Measurements from ENCODE around the gene PREX1.
"Not testable (repeated sequence)": the region's sequence is repeated elsewhere in the genome, so short reads cannot be mapped to it uniquely, and the experiment has no call there.

PREX1 gene

DNA sequence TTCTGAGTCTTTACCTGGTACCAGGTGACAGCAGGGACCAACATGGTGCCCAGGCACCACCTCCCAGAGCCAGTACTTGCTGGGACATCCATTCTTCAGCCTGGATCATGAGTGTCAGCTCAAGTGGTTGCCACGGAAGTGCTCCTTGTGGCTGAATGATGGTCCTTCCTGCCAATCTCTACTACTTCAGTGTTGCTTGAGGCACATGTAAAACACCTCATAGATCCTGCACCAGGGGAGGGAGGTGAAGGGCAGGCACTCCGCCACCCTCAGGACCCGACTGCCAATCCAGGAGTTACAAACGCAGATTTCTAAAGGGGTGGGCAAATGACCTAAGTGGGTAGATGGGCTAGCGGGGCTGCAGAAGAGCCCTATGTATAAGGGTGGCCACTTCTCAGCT, 226.0 kb downstream of the PREX1 start:
- no peak for DNase-seq (ENCODE audit: low spot score)

GRCh38 chr20:48600470-48600945, 227.3 kb downstream of the PREX1 start:
- no peak for DNase-seq (ENCODE audit: low spot score)

DNA sequence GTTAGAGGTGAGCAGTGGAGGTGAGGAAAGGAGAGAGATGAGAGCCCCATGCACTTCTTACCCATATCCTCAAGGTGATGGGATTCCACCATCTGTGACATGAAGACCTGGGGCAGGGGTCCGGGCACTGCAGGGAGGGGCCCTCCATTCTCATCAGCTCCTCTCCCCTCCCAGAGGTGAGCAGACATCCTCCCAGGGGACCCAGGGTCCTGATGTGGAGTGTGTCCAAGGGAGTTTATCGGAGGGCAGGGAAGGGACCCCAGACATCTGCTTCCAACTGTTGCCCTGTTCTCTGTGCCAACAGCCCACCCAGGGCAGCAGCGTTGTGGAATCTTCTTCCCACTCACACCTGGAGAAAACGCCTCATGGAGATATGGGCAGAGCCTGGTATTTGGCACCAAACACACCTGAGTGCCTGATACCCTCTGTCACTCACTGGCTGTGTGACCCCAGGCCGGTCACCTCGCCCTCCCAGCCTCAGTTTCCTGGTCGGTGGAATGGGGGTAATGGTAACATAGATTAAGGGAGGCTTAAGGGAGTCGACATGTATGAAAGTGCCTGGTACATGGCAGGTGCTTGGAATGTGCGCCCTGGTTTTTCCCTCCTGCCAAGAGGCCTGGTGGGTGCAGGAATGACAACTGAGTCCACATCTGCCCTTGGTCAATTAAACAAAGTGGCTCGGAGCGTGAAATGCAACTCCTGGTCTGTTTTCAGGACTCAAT, 227.9 kb downstream of the PREX1 start:
- DNase-seq (ENCODE audit: low spot score), result no peak

- DNase-seq (ENCODE audit: low spot score), result no peak
Measured at GRCh38 chr20:48599106-48599747, 228.6 kb downstream of the PREX1 start.

DNA sequence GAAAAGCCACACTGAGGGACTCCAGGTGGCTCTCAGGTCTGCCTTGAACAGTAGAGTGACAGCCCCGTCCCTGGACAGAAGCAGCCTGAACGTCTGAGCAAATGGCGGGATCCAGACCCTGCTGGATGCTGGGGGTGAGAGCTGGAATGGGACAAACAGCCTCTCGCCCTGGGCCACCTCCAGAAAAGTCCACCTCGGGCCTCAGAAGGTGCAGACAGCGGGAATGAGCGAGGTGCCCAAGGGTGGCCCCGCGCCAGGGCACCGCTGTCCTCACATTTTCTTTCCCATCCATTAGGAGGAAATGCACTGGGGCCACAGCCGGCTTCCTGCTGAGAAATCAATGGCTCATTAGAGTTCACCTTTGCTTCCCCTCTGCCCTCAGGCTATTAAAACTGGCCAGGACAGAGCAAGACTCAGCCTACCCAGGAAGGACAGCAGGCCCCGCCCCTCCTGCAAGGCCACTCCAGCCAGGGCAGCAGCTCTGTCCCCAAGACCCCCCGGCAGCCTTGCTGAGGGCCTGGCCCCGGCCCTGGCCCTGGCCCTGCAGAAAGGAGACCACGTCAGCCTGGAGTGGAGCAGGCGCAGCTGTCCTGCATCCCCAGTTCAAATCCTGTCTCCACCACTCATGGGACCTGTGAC, 229.4 kb downstream of the PREX1 start:
- DNase-seq (ENCODE audit: low spot score), result not testable (repeated sequence)

GRCh38 chr20:48597521-48598302, 230.1 kb downstream of the PREX1 start:
- no peak for DNase-seq (ENCODE audit: low spot score)

DNA sequence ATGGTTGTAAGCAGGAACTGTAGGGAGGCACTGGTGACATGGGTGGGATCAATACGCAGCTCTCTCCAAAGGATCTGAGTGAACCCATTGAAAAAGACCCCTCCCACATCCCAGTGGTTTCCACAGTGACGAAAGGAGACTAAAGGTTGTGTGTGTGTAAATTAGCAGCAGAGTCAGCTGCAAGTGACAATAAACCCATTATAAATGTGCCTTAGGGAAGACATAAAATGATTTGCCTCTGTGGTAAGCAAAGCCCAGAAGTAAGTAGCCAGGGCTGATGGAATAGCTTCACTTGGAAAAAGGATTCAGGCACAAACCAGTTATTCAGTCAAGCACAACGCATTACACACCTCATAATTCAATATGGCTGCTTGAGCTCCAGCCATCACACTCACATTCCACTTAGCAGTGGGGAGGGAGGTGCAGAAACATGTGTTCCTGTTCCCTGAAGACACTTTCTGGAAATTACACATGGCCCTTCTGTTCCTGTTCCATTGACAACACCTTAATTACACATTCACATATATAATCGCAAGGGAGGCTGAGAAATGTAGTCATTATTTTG, 231.4 kb downstream of the PREX1 start:
- no peak for DNase-seq (ENCODE audit: low spot score)

GRCh38 chr20:48595495-48596333, 232.1 kb downstream of the PREX1 start:
- no peak for DNase-seq (ENCODE audit: low spot score)

DNA sequence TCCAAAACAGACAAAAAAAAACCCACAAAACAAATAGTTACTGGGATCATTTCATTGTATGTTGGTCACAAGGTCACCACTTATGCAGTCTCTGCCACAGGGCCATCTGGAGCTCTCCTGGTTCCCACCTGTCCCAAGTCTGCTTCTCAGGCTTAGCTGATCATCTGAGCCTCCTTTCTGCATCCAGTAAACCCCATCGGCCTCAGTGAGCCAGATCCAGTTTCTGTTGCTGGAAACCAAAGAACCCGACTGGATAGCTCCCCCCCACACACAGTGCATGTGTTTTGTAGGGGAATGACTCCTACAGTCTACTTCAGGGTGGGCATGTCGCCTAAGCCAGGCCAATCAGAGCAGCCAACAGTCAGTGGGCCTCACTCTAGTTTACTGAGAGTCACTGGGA, 233.3 kb downstream of the PREX1 start:
- DNase-seq (ENCODE audit: low spot score), result no peak

DNA sequence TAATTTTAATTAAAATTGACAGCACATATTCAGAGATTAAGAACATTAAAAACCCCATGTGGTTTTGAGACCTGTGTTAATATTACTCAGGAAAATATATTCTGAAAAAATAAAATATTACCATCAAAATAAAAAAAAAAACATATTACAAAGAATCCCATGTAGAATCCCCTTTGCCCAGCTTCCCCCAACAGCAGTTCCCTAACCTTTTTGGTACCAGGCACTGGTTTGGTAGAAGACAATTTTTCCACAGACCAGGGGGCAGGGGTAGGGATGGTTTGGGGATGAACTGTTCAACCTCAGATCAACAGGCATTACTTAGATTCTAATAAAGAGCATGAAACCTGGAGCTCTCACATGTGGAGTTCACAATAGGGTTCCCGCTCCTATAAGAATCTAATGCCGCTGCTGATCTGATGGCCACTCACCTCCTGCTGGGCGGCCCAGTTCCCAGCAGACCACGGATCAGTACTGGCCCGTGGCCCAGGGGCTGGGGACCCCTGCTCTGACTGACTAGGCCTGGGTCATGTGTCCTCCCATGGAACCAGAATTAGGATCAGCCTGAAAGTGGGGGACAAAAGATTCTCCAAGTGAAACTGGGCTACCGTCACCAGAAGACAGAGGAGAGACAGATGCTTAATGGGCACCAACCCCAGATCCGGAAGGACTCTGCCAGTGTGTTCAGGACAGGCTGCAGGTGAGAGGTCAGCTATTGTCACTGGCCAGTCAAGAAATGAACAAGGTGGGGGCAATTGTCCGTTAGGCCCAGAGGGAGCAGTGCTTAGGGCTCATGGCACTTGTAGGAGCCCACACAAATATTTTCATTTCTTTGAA, 235.5 kb downstream of the PREX1 start:
- DNase-seq (ENCODE audit: low spot score), result no peak

GRCh38 chr20:48586730-48587129, 241.1 kb downstream of the PREX1 start:
- DNase-seq (ENCODE audit: low spot score), result no peak

DNA sequence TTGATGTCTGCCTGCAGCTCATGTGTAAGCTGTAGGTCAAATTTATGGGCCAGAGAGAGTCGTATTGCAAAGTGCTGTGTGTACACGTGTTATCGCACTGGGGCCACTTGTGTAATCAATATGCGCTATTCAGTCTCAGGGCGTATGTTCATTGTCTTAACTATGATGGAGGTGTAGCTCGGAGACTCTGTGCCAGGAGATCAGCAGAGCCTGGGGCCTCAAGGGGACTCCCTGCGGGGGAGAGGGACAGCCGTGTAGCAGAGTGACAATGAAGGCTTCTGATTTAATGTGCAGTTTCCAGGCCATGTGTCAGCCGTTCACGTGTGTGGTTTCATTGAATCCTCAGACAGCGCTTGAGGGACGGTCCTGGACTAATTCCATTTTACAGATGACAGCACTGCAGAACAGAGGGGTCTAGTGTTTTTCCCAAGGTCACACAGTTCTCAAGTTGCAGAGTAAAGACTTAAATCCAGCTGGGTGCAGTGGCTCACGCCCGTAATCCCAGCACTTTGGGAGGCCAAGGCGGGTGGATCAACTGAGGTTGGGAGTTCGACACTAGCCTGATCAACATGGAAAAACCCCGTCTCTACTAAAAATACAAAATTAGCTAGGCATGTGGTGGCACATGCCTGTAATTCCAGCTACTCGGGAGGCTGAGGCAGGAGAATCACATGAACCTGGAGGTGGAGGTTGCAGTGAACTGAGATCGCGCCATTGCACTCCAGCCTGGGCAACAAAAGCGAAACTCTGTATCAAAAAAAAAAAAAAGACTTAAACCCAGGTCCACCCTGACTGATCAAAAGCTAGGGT, 242.5 kb downstream of the PREX1 start:
- DNase-seq (ENCODE audit: low spot score), result no peak

GRCh38 chr20:48584391-48585060, 243.3 kb downstream of the PREX1 start:
- no peak for DNase-seq (ENCODE audit: low spot score)

- no peak for DNase-seq (ENCODE audit: low spot score)
Measured at GRCh38 chr20:48583801-48584200, 244.0 kb downstream of the PREX1 start.

DNA sequence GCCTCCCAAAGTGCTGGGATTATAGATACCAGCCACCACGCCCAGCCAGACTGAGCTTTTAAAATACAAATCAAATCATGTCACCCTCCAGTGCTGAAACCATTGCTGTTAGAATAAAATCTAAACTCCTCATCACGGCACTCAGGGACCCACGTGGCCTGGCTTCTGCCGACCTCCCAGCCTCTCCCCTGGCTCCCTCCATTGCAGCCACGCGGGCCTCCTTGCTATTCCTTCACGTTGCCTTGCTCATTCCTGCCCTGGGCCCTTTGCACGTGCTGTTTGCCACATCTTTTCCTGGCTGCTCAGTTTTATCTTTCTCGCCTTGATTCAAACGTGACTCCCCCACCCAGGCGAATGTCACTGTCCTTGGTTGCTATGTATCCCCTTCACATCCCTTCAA, 244.6 kb downstream of the PREX1 start:
- DNase-seq (ENCODE audit: low spot score), result no peak

DNA sequence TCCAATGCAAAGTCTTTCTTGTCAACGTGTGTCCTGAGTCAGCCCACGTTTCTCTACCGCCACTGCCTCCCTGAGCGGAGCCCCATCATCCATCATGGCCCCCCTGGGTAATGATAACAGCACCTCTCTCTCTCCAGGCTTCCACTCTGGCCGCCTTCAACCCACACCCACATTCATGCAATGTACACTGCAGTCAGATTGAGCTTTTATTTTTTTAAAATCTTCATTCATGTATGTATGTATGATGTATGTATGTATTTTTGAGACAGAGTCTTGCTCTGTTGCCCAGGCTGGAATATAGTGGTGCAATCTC, 245.2 kb downstream of the PREX1 start:
- no peak for DNase-seq (ENCODE audit: low spot score)

DNA sequence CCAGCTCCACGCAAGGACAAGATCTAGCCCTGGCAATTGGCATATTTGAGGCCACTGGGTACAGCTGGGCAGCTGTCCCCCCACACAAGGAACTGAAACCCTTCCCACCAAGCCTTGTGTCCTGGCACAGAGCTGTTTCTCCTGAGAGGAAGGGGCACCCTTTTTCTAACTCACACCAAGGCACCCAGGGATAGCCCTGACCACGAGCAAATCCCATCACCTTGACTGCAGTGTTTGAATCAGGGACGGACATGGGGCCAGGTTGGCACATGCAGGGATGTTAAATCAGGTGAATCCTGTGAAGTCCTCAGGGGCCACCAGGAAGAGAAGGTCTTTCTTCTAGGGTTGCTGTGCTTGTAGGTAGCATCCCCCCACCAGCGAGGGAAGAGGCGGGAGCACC, 246.6 kb downstream of the PREX1 start:
- DNase-seq (ENCODE audit: low spot score), result no peak

- peak; percentile 64 for DNase-seq (ENCODE audit: low spot score)
Measured at GRCh38 chr20:48578397-48579098, 249.3 kb downstream of the PREX1 start.
